ENCODE results near the gene NAGS. TPM values are rescaled to one million over a fixed set of nuclear protein-coding genes. Genes with fewer than 3 reads are reported as not detected.
"Not testable (repeated sequence)": the region's sequence is repeated elsewhere in the genome, so short reads cannot be mapped to it uniquely, and the experiment has no call there.

Gene NAGS
- total RNA-seq, 4 donors from 2014 or later: 0.73 to 1.9 (median 0.99) TPM

DNA sequence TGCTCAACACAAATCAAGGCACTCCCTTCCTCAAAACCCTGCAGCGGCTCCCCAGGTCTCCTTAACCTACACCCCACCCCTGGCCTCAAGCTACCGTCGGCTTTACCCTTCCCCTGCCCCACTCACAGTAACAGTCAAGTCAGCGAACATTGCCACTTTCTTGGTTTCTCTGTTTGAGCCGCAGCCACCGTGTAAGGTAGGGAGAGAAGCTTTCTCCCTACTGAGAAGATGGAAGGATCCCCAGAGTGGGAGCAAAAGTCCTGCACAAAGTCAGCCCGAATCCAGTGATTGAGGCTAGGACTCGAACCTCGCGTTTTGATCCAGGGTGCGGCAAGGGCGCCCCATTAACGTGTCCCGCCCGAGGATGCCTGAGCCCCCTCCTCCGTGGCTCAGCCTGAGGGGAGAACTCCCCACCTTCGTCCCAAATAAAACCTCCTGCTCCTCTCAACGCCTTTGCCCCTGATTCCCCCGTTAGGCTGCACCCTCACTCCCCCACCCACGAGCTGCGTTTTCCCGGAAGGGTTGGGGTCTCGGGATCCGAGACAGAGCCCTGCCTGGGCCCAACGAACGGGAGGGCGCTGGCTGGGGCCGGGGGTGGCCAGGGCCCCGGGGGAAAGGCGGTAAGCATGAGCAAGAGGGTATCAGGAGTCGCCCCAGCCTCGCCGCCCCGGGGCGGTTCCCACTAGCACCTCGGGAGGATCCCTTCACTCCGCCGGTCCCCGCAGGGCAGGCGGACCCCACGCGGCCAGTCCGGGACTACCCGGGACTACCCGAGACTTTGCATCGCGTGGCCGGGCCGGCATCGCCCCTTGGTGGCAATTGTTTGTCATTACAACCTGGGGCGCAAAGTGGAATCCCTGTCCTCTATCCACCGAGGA, 9.9 kb upstream of the NAGS start:
- Histone ChIP-seq H3K4me1 (peaks cover 10% of the 10 kb centered on the region), H3K4me3 (peak overlapping the region; percentile 46), H3K36me3 (no peaks in the 10 kb centered on the region), H3K27me3 (peaks cover 16% of the 10 kb centered on the region), H3K9me3 (no peaks in the 10 kb centered on the region), H3K27ac (no peak overlapping the region)
- DNase-seq (ENCODE audit: low spot score in 2 of 2): peak in 1 of 2 donors; percentile 77
- WGBS: 8% methylated on average over 30 of the region's 52 CpGs
- TF ChIP-seq EP300 (IDR thresholded peaks at IDR 0.05): no peak
- TF ChIP-seq, protein P1, sequence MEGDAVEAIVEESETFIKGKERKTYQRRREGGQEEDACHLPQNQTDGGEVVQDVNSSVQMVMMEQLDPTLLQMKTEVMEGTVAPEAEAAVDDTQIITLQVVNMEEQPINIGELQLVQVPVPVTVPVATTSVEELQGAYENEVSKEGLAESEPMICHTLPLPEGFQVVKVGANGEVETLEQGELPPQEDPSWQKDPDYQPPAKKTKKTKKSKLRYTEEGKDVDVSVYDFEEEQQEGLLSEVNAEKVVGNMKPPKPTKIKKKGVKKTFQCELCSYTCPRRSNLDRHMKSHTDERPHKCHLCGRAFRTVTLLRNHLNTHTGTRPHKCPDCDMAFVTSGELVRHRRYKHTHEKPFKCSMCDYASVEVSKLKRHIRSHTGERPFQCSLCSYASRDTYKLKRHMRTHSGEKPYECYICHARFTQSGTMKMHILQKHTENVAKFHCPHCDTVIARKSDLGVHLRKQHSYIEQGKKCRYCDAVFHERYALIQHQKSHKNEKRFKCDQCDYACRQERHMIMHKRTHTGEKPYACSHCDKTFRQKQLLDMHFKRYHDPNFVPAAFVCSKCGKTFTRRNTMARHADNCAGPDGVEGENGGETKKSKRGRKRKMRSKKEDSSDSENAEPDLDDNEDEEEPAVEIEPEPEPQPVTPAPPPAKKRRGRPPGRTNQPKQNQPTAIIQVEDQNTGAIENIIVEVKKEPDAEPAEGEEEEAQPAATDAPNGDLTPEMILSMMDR (IDR thresholded peaks at IDR 0.05): peak; percentile 55 to 92
- no peak for TF ChIP-seq POLR2AphosphoS5 (IDR thresholded peaks at IDR 0.05)
- no peak for TF ChIP-seq POLR2A (IDR thresholded peaks at IDR 0.05)

DNA sequence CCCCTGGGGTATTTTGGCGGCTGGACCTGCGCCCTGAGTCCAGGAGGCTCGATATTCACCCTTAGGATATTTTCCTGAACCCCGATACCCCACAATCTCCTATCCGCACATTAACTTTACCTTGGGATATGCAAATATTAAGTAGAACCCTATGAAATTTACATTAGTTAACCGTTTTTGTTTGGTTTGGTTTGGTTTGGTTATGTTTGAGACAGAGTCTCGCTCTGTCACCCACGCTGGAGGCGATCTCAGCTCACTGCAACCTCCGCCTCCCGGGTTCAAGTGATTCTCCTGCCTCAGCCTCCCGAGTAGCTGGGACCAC, 9.3 kb upstream of the NAGS start:
- H3K9me3 ChIP-seq: no peaks in the 10 kb centered on the region
- no peak for TF ChIP-seq EP300 (IDR thresholded peaks at IDR 0.05)
- TF ChIP-seq, protein P1 (IDR thresholded peaks at IDR 0.05): no peak
- no peak for TF ChIP-seq POLR2A (IDR thresholded peaks at IDR 0.05)
- TF ChIP-seq POLR2AphosphoS5 (IDR thresholded peaks at IDR 0.05): no peak
- H3K4me3 ChIP-seq: peak overlapping the region; percentile 46
- H3K27me3 ChIP-seq: peaks cover 16% of the 10 kb centered on the region
- H3K27ac ChIP-seq: no peak overlapping the region
- no peaks in the 10 kb centered on the region for H3K36me3 ChIP-seq
- WGBS: 21% methylated on average over 12 of the region's 12 CpGs
- peaks cover 10% of the 10 kb centered on the region for H3K4me1 ChIP-seq
- no peak for DNase-seq (ENCODE audit: low spot score in 2 of 2)

DNA sequence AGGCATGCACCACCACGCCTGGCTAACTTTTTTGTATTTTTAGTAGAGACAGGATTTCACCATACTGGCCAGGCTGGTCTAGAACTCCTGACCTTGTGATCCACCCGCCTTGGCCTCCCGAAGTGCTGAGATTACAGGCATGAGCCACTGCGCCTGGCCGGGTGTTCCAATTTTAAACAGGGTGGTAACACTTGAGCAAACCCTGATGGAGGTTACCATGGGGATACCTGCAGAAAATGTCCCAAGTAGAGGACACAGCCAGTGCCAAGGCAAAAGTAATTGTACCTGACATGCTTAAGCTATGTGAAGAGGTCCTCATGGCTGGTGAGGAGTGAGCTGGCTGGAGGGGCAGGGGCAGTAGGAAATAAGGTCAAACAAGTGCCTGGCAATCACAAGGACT, 7.2 kb upstream of the NAGS start:
- not testable (repeated sequence) for H3K9me3 ChIP-seq; H3K4me3 ChIP-seq; H3K27ac ChIP-seq; DNase-seq (ENCODE audit: low spot score in 2 of 2); H3K36me3 ChIP-seq
- 97% methylated on average over 5 of the region's 5 CpGs for WGBS
- H3K27me3 ChIP-seq: peaks cover 16% of the 10 kb centered on the region
- peaks cover 10% of the 10 kb centered on the region for H3K4me1 ChIP-seq

DNA sequence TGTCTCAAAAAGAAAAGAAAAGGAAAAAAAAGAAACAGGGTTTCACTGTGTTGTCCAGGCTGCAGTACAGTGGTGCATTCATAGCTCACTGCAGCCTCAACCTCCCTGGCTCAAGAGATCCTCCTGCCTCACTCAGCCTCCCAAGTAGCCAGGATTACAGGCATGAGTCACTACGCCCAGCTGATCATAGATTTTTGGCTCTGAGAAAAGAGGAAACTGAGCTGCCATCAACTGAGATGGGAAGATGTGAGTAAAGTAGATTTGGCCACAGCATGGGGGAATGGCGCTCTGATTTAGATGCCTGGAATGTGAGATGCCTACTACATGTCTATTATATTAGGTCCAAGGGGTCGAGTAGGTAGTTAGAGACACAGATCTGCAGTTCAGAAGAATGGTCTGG, 5.9 kb upstream of the NAGS start:
- H3K27me3 ChIP-seq: peaks cover 16% of the 10 kb centered on the region
- peaks cover 10% of the 10 kb centered on the region for H3K4me1 ChIP-seq
- DNase-seq (ENCODE audit: low spot score in 2 of 2): no peak
- H3K27ac ChIP-seq: no peak overlapping the region
- no peaks in the 10 kb centered on the region for H3K36me3 ChIP-seq
- TF ChIP-seq, protein P1 (IDR thresholded peaks at IDR 0.05): no peak
- no peak for TF ChIP-seq EP300 (IDR thresholded peaks at IDR 0.05)
- TF ChIP-seq POLR2AphosphoS5 (IDR thresholded peaks at IDR 0.05): no peak
- no peak for TF ChIP-seq POLR2A (IDR thresholded peaks at IDR 0.05)
- H3K9me3 ChIP-seq: no peaks in the 10 kb centered on the region
- H3K4me3 ChIP-seq: no peak overlapping the region
- WGBS: 70% methylated on average over 3 of the region's 3 CpGs

DNA sequence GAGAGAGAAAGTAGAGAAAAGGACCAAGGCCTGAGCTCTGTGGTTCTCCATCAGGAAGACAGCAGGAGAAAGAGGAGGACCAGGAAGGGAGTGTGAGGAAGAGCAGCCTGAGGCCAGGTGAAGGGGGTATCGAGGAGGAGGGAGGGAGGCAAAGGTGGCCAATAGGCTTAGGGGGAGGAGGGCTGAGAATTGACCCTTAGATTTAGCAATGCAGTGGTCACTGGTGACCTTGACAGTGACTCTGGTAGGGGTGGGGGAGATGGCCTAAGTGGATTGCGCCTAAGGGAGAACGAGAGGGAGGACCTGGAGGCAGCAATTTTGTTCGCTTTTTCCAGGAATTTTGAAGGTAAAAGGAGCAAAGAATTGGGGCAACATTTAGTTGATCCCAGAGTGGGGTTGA, 5.4 kb upstream of the NAGS start:
- Histone ChIP-seq H3K27me3 (peaks cover 13% of the 10 kb centered on the region), H3K36me3 (no peaks in the 10 kb centered on the region), H3K4me1 (peaks cover 10% of the 10 kb centered on the region), H3K9me3 (no peaks in the 10 kb centered on the region), H3K4me3 (no peak overlapping the region), H3K27ac (no peak overlapping the region)
- TF ChIP-seq, protein P1 (IDR thresholded peaks at IDR 0.05): no peak
- no peak for TF ChIP-seq POLR2AphosphoS5 (IDR thresholded peaks at IDR 0.05)
- TF ChIP-seq EP300 (IDR thresholded peaks at IDR 0.05): no peak
- no peak for TF ChIP-seq POLR2A (IDR thresholded peaks at IDR 0.05)
- WGBS: 84% methylated on average over 4 of the region's 4 CpGs
- no peak for DNase-seq (ENCODE audit: low spot score in 2 of 2)
